CMK (cell line): Measurements from ENCODE around the gene NRDC.

Experiments used
- DNase-seq: peaks from one replicate; pipeline ENCODE4 v3.0.0-alpha.2; 2010; ENCODE audit warnings: low read depth

Gene NRDC, protein sequence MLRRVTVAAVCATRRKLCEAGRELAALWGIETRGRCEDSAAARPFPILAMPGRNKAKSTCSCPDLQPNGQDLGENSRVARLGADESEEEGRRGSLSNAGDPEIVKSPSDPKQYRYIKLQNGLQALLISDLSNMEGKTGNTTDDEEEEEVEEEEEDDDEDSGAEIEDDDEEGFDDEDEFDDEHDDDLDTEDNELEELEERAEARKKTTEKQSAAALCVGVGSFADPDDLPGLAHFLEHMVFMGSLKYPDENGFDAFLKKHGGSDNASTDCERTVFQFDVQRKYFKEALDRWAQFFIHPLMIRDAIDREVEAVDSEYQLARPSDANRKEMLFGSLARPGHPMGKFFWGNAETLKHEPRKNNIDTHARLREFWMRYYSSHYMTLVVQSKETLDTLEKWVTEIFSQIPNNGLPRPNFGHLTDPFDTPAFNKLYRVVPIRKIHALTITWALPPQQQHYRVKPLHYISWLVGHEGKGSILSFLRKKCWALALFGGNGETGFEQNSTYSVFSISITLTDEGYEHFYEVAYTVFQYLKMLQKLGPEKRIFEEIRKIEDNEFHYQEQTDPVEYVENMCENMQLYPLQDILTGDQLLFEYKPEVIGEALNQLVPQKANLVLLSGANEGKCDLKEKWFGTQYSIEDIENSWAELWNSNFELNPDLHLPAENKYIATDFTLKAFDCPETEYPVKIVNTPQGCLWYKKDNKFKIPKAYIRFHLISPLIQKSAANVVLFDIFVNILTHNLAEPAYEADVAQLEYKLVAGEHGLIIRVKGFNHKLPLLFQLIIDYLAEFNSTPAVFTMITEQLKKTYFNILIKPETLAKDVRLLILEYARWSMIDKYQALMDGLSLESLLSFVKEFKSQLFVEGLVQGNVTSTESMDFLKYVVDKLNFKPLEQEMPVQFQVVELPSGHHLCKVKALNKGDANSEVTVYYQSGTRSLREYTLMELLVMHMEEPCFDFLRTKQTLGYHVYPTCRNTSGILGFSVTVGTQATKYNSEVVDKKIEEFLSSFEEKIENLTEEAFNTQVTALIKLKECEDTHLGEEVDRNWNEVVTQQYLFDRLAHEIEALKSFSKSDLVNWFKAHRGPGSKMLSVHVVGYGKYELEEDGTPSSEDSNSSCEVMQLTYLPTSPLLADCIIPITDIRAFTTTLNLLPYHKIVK

DNA sequence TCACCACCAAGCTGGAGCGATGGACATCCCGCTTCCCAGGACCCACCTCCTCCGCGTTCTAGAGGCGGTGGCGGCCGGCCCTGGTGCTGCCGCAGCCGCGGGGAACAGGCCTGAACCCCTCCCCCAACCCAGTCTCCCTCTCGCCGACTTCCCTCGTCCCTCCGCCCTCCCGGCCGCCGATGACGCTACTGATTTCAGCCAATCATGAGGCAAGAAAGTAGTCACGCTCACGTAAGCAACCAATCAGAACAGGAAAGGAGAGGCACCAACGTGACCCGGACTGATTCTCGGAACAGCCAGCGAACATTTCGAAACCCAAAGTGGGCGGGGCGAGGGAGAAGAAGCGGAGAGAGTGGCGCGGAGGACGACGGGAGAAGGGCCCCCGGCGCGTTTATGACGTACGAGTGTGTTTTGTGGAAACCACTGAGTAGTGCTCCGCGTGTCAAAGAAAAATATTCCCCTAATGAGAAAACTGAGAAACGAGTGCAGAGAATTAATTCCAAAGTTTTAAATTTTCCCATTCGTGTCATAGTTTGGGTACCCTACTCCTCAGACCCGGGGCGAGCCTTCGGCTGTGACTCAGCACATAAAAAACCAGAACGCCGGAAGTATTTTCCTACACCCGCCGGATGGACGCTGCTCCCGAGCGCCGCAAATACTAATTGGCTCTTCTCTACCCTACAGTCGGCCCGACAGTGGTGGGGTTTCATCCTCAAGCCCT, at the start of gene NRDC:
NRDC (minus strand) TSS at position 112 of the 721 bp plus-strand sequence. CDS start 112 bp downstream, outside the sequence.
- peak; percentile 100 for DNase-seq

DNA sequence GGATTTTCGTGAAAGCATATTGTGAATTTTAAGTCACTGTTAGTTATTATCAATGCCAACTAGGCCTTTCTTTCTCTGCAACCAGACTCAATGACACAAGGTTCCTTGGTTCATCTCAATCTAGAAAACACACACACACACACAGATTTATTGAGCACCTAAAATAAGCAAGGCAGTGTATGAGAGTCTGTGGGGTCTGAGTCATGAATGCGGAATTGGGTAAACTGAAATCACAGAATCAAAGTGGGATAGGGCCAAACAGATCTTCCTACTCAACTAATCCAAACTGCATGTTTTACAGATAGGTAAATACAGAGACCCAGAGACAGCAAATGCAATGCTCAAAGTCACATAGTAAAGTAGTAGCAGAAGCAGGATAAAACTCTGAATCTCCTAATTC, 48.5 kb upstream of the NRDC start:
- DNase-seq, result no peak

DNA sequence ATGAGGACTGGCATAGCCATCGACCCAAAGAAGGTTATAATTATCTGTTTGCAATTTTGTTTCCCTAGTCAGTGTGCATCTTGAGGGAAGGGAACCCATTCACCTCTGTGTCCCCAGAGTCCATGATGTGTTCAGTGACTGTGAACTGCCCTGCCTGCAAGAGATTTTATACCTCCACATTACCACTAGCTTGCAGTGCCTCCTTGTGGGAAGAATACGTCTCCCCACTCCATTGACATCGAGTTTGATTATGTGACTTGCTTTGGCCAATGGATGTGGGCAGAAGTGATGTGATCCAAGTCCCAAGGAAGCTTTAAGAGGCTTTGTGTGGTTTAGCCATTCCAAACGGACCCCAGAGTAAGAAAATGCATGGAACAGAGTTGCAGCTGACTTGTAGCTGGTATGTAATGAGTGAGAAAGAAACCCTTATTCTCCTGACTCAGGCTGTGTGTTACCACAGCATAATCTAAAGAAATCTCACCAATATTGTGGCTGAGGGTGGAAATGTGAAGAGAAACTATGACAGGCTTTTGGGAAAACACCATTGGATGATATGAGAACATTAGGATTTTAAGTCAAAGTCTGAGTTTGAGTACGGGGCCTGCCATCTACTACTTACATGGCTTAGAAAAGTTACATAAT, 47.8 kb upstream of the NRDC start:
- peak; percentile 8 for DNase-seq

DNA sequence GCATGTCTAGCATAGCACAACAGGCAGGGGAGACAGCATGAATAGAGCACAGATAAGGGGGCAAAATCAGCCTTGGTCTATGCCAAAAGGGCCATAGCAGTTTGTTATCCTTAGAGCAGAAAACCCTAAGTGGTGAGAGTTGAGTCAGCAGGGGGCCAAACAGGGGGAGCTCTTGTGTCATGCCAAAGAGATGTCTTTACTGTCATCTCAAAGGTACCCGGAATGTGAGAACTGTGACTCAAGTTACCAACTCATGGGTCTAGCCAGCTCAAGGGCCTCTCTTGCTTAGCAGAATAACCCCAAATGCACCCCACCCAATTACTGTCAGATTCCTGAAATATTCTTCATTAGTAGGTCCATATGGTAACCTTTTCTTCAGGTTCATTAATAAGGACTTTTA, 45.9 kb upstream of the NRDC start:
- DNase-seq, result no peak

DNA sequence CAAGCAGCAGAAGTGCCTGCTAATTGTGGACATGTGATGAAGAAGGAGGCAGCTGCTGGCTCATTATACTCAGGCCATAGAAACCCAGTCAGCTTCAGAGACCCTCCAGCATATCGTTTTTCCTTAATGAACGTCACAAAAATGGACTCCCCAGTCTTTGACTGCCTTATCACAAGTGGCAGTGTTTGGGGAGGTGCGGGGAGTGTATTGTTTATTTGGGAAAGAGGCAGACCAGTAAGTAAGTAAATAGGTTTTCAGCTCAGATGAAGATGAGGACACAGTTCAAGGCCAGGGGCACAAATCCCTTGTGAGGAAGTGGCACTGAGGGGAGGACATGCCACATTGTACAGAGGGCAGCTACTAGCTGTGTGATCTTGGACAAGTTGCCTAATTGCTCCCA, 43.5 kb upstream of the NRDC start:
- DNase-seq, result no peak

DNA sequence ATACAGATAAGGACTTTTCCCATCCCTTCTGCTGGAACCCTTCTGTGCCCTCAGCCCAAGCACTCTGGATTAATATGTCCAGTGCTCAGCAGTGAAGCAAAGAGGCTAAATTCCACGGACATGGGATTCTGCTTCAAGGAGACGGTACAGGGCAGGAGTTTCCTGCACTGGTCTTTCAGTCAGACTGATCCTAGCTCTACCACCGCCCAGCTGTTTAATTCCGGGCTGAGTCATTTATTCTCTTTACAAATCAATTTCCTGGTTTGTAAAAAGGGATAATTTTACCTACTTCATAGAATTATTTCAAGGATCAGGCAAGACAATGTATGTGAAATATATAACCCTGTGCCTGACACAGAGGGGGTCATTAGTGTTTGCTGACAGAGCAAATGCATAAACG, 41.6 kb upstream of the NRDC start:
- DNase-seq, result no peak

DNA sequence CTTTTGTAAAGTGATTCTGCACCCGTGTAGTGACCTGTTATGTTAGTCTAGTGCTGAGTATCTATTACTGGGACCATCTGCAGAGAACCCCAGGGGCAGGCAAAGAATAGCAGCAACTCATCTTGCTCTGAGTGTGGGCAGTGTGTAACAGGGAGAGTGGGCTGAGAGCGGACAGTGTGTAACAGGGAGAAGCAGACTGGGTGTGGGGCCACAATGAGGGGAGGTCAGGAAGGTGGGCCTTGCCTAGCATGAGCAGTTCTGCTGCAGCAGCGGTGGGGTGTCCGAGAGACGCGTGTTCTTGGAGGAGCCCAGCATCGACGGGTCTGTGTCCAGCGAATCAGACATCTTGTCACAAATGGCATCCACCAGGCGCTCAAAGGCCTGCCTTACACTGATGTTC, 41.2 kb upstream of the NRDC start:
- DNase-seq, result no peak

DNA sequence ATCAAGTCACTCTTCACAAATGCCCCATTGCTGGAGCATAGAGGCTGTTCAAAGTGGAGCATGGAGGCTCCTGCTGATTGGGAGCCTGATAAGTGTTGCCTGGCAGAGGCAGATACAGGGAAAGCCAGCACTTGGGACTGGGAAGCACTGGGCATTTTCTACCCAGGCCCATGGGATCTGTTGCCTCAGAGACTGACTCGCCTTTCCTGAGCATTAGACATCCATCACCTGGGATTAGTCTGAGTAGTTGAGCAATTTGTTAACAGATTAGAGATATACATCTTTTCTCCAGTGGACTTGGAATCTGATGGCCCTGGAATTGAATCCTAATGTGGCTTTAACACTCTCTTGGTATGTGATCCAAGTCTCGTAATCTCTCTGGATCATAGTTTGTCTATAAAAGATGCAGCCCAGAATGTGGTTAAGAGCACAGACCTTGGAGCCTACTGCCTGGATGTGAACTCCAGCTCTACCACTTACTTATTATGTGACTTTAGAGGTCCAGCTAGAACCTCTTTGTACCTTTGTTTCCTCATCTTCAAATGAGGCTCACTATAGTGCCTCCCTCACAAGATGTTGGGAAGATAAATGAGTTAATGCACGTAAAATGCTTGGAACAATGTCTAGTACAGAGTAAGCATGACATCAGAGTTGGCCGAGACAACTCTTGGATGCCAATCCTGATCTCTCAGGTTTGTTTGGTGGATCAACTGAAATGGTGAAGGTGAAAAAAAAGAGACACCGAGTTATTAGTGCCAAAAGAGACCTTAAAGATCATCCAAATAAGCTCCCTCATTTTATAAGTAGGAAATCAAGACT, 38.3 kb upstream of the NRDC start:
- DNase-seq, result no peak

DNA sequence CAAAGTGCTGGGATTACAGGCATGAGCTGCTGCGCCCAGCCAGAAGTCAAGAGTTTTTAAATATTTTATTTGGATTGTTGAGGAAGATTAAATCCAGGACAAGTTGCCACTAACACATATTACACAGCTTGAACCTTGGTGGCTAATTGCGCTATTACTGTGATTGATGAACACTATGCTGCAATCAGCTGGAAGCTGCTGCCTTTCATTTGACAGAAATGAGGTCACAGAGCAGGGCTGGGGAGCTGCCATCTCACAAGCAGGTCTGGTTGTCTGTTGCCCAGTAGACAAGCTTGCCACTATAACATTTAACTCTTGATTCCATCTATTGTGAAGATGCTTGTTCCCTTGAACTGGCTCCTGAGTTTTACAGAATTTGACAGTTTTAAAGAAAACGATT, 37.4 kb upstream of the NRDC start:
- no peak for DNase-seq

DNA sequence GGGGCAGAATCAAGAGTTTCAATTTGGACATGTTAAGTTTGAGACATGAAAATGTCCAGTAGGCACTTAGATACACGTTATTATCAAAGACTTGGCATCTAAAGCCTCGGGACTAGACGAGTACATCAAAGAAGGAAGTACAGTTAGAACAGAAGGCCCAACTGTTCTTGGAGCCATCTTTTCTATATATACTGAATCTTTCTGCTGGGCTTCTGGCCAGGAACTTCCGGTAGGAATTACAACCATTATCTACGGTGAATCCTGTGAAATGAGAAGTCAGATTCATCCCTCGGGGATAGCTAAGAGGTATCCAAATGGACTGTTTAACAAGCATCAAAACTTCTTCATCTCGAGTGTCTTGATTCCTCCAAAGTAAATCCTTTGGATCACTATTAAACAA, 34.4 kb upstream of the NRDC start:
- DNase-seq, result no peak

DNA sequence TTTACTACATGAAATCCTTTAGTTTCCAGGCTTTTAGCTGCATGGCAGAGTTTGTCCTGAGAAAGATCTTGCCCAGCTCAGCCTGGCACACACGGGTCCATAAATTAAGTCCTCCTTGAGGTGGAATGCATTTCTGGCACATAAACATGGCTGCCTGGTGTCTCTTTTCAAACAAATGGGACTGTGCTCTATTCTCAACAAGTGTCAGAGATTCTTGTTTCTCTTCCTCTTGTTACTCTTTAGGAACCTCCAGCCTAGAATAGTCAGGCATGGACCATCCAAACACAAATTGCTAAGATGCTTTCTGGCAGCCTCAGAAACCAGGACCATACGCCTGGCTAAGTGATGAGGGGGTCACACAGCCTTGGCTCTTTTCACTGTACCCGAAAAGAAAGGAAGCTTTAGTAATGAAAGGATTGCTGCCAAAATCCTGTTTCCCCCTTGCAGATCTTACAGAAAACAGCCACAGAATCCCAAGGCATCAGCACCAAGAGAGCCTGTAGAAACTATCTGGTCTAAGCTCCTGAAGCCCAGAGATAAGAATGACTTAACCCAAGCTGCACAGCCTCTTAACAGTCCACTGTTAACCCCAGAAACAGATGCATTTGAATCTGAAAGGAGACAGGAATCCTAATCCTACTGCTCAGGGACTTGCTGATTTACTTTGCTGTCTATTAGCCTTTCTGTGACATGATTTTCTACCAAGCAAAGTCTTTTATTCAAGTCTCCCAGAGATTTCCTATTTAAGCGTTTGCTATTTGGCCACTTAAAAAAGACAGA, 31.9 kb upstream of the NRDC start:
- no peak for DNase-seq

DNA sequence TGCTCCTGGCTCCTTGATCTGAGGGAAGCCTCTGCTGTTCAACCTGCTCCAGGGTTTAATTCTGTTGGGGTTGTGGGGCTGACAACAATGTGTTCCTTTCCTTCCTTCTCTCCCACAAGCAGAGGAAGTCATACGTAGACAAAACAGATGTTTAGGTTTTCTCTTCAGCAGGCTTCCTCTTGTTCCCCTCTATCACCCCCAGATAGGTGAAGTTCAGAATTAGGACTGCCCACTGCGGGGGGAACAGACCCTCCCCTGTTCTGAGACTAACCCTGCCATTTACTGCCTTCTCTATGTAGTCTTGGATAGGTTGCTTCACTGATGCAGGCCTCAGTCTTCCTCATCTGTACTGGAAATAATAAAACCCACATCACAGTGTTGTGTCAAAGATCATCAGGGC, 30.0 kb upstream of the NRDC start:
- no peak for DNase-seq

DNA sequence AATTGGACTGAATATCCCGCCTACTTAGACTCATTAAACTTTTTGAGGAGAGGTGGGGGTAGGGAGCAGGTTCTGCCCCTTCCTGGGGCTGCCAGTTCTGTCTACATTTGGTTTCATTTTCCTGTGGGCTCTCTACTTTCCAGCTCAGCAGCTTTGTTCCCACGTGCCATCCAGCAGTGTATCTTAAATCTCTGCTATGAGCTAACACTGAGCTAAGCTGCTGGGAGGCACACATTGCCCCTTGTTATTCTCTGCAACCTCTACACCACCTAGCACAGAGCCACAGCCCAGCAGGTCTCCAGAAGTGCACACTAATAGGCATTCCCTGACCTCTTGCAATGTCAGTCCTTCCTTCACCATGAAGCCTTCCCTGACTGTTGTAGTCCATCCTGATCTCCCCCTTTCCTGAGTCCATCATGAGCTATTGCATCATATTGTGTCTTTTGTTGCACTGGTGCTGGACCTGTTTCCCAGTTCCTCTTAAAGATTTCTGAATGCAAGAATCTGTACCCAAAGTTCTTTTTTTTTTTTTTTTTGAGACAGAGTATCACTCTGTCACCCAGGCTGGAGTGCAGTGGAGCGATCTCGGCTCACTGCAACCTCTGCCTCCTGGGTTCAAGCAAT, 28.7 kb upstream of the NRDC start:
- no peak for DNase-seq

DNA sequence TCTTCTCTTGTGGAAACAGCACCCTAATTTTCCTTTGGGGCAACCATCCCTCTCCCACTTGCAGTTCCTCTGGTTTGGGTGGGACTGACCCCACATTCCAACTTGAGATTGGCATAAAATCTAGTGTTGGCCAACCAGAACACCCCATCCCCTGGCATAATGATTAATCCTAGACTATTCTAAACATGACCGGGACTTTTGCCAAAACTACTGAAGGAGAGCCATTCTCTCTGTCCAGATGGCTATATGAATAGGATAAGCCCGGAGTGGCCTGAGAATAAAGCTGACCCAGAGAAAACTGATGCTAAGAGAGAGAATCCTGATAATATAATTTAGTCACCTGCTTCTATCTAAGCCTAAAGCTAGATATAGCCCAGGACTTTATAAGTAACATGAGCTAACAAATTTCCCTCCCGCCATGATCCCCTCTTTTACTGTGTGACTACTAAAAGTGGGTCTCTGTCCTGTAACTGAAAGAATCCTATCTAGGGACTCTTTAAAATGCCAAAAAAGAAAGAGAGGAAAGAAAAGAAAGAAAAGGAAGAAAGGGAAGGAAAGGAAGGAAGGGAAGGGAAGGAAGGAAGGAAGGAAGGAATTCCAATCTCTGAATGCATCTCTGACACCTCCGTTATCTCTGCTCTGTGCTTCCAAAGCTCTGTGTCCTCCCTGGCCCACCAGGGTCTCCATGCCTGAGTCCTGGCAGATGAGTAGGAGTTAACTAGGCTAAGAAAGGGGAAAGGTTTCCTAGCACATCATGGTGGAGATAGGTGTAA, 28.0 kb upstream of the NRDC start:
- DNase-seq, result no peak

DNA sequence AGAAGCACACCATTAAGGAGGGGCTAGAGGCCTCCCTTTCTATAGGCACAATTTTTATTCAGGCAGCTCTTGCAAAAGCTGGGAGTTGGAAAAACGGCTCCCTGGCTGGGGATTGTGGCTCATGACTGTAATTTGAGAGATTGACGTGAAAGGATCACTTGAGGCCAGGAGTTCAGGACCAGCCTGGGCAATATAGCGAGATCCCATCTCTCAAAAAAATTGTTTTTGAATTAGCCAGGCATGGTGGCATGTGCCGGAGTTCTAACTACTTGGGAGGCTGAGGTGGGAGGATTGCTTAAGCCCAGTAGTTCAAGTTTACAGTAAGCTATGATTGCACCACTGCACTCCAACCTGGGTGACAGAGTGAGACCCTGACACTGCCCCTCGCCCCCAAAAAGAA, 23.9 kb upstream of the NRDC start:
- no peak for DNase-seq

DNA sequence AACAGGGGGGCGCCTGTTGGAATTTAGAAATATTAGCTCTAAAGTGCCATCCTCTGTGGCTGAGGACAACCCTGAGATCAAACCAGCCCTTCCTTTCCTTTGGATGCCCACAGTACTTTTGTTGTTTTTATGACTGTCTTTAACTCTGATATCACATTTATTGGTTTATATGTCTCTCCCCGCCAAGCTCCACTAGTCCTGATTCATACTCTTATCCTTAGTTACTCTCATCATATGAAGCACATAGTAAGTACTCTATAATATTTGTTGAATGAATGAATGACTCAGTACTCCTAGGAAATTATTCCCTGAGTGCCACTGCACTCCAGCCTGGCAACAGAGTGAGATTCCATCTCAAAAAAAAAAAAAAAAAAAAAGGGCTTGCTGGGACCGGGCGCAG, 22.6 kb upstream of the NRDC start:
- DNase-seq, result no peak

DNA sequence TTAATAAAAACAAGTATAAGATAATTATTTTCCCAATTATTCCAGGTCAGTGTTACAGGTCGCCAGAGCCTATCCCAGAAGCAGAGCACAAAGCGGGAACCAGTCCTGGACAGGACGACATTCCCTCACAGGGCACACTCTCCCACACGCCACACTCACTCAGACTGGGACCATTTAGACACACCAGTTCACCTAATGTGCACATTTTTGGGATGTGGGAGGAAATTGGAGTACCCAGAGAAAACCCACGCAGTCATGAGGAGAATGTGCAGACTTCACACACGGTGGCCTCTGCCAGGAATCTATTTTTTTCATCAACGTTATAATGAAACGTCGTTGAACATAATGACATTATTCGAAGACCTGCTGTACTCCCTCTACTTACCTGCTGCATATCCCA, 20.5 kb upstream of the NRDC start:
- DNase-seq, result no peak

DNA sequence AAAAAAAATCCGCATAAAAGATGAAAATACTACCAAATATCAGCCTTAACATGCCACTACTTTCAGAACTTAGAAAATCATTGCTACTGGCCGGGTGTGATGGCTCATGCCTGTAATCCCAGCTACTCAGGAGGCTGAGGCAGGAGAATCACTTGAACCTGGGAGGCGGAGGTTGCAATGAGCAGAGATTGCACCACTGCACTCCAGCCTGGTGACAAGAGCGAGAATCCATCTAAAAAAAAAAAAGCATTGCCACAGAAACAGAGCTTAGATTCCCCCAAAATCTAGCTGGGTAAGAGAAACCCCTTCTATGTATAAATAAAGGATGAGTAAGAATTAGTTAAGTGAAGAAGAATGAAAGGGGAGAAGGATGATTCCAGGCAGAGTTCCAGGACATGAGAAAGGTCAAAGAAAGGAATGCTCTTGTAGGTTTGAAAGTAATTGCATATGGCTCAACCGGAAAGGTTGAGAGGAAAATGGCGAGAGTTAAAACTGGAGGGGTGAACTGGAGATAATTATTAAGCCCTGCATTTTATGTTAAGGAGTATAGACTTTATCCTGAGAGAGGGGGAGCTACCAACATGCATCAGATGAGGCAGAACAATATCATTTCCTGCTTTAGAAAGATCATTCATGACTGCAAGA, 19.7 kb upstream of the NRDC start:
- DNase-seq, result no peak
